GM21390 (cell line): ENCODE data around the gene DNAJC2.

ENCODE experiments used
- ATAC-seq: cut with Tn5 transposase; IDR thresholded peaks from one replicate; pipeline ENCODE4 v1.9.1; 2021; ENCODE audit not compliant: unreplicated experiment

Gene DNAJC2

GRCh38 chr7:103344453-103345149 is at the start of gene DNAJC2:
TSS of gene DNAJC2 (minus strand) at chr7:103344767. CDS start at chr7:103344622, 145 bp downstream.
- peak; percentile 74 for ATAC-seq

- ATAC-seq, result no peak
Measured at GRCh38 chr7:103391976-103392375, 47.4 kb upstream of the DNAJC2 start.

GRCh38 chr7:103391150-103391549 is 46.6 kb upstream of the DNAJC2 start:
- no peak for ATAC-seq

- no peak for ATAC-seq
Measured at GRCh38 chr7:103389263-103389662, 44.7 kb upstream of the DNAJC2 start.

- ATAC-seq, result no peak
Measured at GRCh38 chr7:103388469-103389140, 44.0 kb upstream of the DNAJC2 start.

GRCh38 chr7:103387242-103387641 is 42.7 kb upstream of the DNAJC2 start:
- no peak for ATAC-seq

GRCh38 chr7:103382032-103382402 is 37.5 kb upstream of the DNAJC2 start:
- ATAC-seq, result no peak

GRCh38 chr7:103381280-103382031 is 36.9 kb upstream of the DNAJC2 start:
- no peak for ATAC-seq

- no peak for ATAC-seq
Measured at GRCh38 chr7:103380395-103381191, 36.0 kb upstream of the DNAJC2 start.

- no peak for ATAC-seq
Measured at GRCh38 chr7:103379270-103379975, 34.9 kb upstream of the DNAJC2 start.

GRCh38 chr7:103373866-103374643 is 29.5 kb upstream of the DNAJC2 start:
- no peak for ATAC-seq

GRCh38 chr7:103369432-103369831 is 24.9 kb upstream of the DNAJC2 start:
- ATAC-seq, result no peak

- no peak for ATAC-seq
Measured at GRCh38 chr7:103349805-103350204, 5.2 kb upstream of the DNAJC2 start.

- no peak for ATAC-seq
Measured at GRCh38 chr7:103348959-103349358, 4.4 kb upstream of the DNAJC2 start.

- ATAC-seq, result no peak
Measured at GRCh38 chr7:103348452-103348851, 3.9 kb upstream of the DNAJC2 start.

- ATAC-seq, result peak; percentile 72
Measured at GRCh38 chr7:103347507-103348267, 3.1 kb upstream of the DNAJC2 start, which contains the start of gene PSMC2. TSS of gene PSMC2 (plus strand) at chr7:103347643. CDS start at chr7:103347712, 69 bp downstream.

GRCh38 chr7:103346396-103346795 is 1.8 kb upstream of the DNAJC2 start:
- no peak for ATAC-seq

- ATAC-seq, result peak; percentile 4
Measured at GRCh38 chr7:103343758-103344452, 662 bp downstream of the DNAJC2 start.
